ENCODE measurements around the gene FSTL4. TPM values are rescaled to one million over a fixed set of nuclear protein-coding genes. Genes with fewer than 3 reads are reported as not detected.

Gene FSTL4
- total and polyA plus RNA-seq, 8 donors = 0.11 to 2.9 (median 0.22) TPM

GRCh38 chr5:133611357-133612248, 738 bp downstream of the FSTL4 start:
- DNase-seq (no peak), ATAC-seq (peak; percentile 30)
- intact Hi-C loops (cut with DNase I) = no loop called here
- H3K4me3 ChIP-seq = peak overlapping the region; percentile 13 to 37
- H3K27me3 ChIP-seq = peaks cover 45 to 78% of the 10 kb centered on the region in 2 donors
- no peak for TF ChIP-seq CTCF (IDR thresholded peaks at IDR 0.05)
- H3K9me3 ChIP-seq = no peaks in the 10 kb centered on the region
- H3K4me1 ChIP-seq = peaks cover 10 to 24% of the 10 kb centered on the region in 2 donors
- no peak overlapping the region for H3K27ac ChIP-seq
- H3K36me3 ChIP-seq = no peaks in the 10 kb centered on the region

- peak; percentile 97 for ATAC-seq
- Histone ChIP-seq H3K4me1 (peaks cover 10 to 24% of the 10 kb centered on the region in 2 donors), H3K4me3 (peak overlapping the region; percentile 13 to 37), H3K36me3 (no peaks in the 10 kb centered on the region), H3K9me3 (no peaks in the 10 kb centered on the region), H3K27ac (no peak overlapping the region), H3K27me3 (peaks cover 45 to 74% of the 10 kb centered on the region in 2 donors)
- peak; percentile 27 to 34 for TF ChIP-seq CTCF (IDR thresholded peaks at IDR 0.05)
- DNase-seq = peak; percentile 34 to 90 (median 60)
- intact Hi-C loops (cut with DNase I) = no loop called here
Measured at GRCh38 chr5:133610489-133611356, 1.6 kb downstream of the FSTL4 start.

- Histone ChIP-seq H3K4me1 (peaks cover 10 to 20% of the 10 kb centered on the region in 2 donors), H3K4me3 (no peak overlapping the region), H3K9me3 (no peaks in the 10 kb centered on the region), H3K36me3 (no peaks in the 10 kb centered on the region), H3K27me3 (peaks cover 34 to 44% of the 10 kb centered on the region in 2 donors), H3K27ac (no peak overlapping the region)
- ATAC-seq (no peak), DNase-seq (no peak)
- intact Hi-C loops (cut with DNase I) = no loop called here
- TF ChIP-seq CTCF (IDR thresholded peaks at IDR 0.05) = no peak
Measured at GRCh38 chr5:133607451-133607850, 4.9 kb downstream of the FSTL4 start.

- no peak for TF ChIP-seq CTCF (IDR thresholded peaks at IDR 0.05)
- H3K9me3 ChIP-seq = no peaks in the 10 kb centered on the region
- intact Hi-C loops (cut with DNase I) = no loop called here
- ATAC-seq (no peak), DNase-seq (no peak)
- H3K27me3 ChIP-seq = peaks cover 28 to 37% of the 10 kb centered on the region in 2 donors
- H3K27ac ChIP-seq = no peak overlapping the region
- H3K36me3 ChIP-seq = no peaks in the 10 kb centered on the region
- H3K4me3 ChIP-seq = no peak overlapping the region
- peaks cover 8 to 14% of the 10 kb centered on the region in 2 donors for H3K4me1 ChIP-seq
Measured at GRCh38 chr5:133606835-133607234, 5.5 kb downstream of the FSTL4 start.

GRCh38 chr5:133605323-133605722, 7.0 kb downstream of the FSTL4 start:
- ATAC-seq (no peak), DNase-seq (no peak)
- no peak overlapping the region for H3K4me3 ChIP-seq
- H3K27me3 ChIP-seq = peaks cover 13 to 22% of the 10 kb centered on the region in 2 donors
- TF ChIP-seq CTCF (IDR thresholded peaks at IDR 0.05) = no peak
- intact Hi-C loops (cut with DNase I) = no loop called here
- no peaks in the 10 kb centered on the region for H3K9me3 ChIP-seq
- no peaks in the 10 kb centered on the region for H3K36me3 ChIP-seq
- no peaks in the 10 kb centered on the region for H3K4me1 ChIP-seq
- H3K27ac ChIP-seq = no peak overlapping the region
